Stimulated activated CD4-positive, alpha-beta T cell treated with anti-CD3 and anti-CD28 coated beads, Interleukin-4, amount 100 ng/mL, for 4 hours (primary cell): Measurements from ENCODE around the gene ZNF775.

ENCODE experiments used
- DNase-seq, 2 experiments: peaks; one replicate each; pipeline ENCODE4 v3.0.0-alpha.2; 2020

Gene ZNF775

DNA sequence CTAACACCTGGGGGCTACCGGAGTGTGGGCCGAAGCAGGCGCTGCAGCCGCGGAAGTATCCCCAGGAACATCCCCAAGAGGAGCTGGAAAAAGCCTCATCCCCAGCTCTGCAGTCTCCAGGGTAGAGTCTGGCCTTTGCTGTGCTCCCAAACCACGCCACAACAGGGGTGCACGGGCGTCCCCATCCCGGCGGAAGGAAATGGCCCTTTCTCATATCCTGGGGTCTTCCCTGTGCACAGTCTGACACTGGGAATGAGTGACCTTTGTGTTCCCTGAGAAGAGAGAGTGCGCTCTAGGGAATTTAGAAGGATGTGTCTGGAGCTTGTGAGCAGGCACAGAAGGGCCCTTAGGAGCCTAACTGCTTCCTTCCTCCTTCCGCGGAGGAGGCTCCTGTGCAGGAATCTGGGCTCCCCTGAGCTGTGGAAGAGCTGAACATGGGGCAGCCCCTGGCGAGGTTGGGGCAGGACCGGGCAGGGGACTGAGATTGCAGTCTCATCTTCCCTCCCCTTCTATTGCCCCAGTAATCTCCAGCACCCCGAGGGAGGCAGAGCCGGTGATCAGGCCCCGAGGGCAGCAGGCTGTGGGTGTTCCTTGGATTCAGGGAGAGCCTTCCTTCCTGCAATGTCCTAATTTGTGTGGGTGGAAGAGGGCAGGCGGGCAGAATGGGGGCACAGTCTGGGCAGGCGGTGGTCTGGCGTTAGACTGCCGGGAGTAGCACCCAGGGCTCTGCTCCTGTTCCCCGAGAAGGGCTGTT is 9.2 kb upstream of the ZNF775 start:
- no peak for DNase-seq

GRCh38 chr7:150370612-150371071 is 8.5 kb upstream of the ZNF775 start:
- DNase-seq: no peak

DNA sequence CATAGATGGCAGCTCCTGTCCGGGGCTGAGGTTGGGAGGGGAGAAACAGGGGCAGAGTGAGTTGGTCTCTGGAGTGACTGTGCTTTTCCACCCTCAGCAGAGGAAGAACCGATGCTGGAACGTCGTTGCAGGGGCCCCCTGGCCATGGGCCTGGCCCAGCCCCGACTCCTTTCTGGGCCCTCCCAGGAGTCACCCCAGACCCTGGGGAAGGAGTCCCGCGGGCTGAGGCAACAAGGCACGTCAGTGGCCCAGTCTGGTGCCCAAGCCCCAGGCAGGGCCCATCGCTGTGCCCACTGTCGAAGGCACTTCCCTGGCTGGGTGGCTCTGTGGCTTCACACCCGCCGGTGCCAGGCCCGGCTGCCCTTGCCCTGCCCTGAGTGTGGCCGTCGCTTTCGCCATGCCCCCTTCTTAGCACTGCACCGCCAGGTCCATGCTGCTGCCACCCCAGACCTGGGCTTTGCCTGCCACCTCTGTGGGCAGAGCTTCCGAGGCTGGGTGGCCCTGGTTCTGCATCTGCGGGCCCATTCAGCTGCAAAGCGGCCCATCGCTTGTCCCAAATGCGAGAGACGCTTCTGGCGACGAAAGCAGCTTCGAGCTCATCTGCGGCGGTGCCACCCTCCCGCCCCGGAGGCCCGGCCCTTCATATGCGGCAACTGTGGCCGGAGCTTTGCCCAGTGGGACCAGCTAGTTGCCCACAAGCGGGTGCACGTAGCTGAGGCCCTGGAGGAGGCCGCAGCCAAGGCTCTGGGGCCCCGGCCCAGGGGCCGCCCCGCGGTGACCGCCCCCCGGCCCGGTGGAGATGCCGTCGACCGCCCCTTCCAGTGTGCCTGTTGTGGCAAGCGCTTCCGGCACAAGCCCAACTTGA is 7.8 kb upstream of the ZNF775 start:
- DNase-seq: no peak

- DNase-seq: no peak
Observed at GRCh38 chr7:150371996-150372270, 7.2 kb upstream of the ZNF775 start.

DNA sequence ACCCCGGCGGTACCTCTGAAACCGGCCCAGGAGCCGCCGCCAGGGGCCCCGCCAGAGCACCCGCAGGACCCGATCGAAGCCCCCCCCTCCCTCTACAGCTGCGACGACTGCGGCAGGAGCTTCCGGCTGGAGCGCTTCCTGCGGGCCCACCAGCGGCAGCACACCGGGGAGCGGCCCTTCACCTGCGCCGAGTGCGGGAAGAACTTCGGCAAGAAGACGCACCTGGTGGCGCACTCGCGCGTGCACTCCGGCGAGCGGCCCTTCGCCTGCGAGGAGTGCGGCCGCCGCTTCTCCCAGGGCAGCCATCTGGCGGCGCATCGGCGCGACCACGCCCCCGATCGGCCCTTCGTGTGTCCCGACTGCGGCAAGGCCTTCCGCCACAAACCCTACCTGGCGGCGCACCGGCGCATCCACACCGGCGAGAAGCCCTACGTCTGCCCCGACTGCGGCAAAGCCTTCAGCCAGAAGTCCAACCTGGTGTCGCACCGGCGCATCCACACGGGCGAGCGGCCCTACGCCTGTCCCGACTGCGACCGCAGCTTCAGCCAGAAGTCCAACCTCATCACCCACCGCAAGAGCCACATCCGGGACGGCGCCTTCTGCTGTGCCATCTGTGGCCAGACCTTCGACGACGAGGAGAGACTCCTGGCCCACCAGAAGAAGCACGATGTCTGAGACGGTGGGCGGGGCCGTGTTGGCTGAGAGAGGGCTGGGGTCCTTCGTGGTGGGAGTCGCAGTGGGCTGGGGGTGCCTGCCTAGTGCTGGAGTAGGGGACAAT is 6.7 kb upstream of the ZNF775 start:
- DNase-seq: no peak

DNA sequence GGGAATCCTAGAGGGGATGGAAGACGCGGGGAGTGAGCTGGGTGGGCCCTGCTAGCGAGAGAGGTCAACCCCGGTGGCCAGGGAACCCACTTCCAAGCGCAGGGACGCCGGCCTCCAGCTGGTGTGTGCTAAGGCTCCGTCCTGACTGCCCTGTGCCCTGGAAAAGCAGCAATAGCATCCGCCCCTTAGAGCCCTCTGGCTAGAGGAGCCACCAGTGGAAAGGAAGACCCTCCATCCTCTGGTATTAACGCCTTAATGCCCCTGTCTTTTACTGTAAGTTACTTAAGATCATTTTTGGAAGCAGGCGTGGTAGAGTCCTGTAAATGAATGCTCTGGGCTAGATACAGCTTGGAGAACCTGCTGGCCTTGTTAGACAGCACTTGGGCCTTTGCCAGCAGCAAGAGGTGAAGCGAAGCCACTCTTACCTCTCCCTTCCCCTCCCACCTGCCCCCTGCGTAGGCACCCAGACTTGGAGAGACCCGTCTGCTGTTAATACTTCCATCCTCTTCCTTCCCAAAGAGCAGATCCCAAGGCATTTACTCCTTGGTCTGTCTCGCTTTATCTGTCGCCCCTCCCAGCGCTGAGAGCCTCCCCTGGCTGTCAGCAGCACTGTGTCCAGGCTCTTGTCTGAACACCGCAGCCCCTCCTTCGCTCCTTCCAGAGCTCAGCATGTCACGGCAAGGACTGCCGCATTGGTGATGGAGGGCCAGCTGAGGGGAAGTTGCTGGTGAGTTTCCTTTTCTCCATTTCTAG is 5.9 kb upstream of the ZNF775 start:
- DNase-seq: no peak

DNA sequence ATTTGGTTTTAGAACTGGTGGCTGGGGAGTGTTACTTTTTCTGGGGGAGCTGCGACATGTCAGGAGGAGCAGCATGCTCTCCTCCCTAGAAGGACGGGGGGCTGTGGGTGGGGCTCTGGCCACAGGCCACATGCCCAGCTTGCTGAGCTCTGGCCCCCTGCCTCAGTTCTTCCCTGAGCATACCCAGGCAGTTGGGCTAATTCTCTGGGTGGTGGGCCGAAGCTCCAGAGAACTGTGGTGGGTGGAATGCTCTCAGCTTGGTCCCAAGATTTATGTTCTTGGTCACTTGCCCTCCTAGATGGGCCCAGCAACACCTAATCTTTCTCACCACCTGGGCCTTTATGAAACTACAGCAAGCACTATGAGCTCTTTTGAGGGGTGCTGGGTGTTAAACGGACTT is 5.1 kb upstream of the ZNF775 start:
- no peak for DNase-seq

DNA sequence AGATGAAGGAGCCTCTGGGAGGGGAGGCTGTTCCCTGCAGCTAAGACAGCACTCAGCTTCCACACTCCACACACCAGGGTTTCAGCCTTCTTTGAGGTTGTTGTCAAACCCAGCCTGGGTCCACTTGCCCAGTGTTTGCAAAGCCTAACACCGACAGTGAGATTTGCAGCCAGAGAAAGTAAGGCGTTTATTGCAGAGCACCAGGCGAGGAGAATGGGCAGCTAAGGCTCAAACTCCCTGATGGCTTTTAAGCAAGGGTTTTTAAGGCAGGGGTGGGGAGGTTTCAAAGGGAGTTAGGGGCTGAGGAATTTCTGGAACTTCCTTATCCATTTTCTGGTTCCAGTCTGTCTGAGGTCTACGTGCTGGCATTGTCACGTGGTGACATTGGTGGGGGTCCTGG is 4.7 kb upstream of the ZNF775 start:
- DNase-seq: no peak

DNA sequence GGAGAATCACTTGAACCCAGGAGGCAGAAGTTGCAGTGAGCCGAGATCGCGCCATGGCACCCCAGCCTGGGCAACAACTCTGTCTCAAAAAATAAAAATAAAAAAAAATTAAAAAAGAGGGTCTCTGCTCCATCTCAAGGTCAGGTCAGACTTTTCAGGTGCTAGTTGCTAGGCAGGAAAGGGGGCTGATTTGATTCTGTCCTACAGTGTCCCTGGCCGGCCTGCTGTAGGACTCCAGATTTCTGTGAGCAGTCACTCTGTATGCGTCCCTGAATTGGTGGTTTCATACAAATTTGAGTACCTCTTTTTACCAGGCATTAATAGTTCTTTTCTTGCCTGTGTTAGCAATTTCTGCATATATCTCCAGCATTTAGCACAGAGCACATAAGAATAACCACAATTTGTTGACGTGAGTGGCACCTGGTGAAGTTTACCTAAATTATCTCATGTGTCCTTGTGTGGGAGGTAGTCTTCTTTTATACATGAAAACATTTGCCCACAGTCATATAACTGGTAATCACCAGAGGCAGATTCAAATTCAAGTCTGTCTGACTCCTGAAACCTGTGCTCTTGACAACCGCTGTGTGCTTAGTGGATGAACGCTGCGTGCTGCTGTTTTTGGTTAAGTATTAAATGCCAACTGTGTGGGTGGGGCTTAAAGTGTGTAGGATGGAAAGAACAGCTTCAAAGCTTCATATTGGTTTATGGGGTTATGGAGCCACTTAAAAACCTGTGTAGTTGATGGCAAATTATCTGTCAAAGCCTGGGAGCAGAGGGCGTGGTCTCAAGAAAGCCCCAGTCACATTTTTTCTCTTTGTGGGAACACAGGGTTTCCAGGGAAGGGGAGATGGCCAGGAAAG is 3.2 kb upstream of the ZNF775 start:
- peak in 1 of 2 experiments; percentile 58 for DNase-seq

DNA sequence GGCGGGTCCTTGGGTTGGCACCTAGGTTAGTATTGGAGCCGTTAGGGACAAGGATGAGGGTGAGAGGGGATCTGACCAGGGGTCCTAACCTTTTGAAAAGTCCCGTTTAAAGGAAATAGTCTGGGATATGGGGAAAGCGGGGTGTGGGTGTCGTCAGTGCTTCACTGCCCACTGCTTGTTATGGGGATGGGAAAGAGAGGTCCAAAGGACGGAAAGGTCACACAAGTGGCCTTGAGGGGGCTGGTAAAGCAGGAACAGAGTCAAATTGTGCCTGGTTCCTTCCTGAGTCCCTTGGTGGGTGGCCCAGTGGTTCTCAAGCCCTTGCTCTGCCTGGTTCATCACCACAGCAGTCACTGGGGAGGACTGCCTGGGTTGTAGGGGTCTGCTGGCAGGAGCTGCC is 2.6 kb upstream of the ZNF775 start:
- no peak for DNase-seq

DNA sequence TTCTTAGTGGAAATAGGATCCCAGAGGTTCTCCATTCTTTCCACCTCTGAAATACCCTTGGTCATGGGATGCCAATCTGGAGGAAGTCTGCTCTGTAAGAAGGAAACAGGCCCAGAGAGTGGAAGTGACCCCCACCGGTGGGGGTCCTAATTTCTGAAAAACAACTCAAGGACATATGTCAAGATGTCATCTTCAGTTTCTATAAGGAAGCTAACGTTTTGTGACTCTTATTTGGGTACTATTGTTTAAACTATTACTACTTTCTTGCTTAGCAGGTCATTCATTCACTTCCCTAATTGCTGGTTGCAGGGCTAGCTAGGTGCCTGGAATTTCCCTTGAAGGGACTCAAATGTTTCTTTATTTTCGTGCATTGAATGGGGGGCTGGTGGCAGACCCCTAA is 1.9 kb upstream of the ZNF775 start:
- DNase-seq: no peak

DNA sequence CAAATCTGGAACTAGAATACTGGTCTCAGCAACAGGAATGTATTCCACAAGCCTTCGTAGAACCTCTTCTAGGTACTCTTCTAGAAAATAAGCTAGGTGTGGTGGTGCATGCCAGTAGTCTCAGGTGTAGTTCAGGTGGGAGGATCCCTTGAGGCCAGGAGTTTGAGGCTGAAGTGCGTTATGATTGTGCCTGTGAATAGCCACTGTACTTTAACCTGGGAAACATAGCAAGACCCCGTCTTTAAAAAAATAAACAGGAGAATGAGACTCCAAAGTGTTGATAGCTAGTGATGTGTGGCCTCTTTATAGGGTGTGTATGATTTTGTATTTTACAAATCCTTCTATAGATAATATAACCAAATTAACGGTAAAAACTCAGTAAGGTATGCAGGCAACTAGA is 1.5 kb upstream of the ZNF775 start:
- no peak for DNase-seq

- peak in 1 of 2 experiments; percentile 34 for DNase-seq
Observed at GRCh38 chr7:150378115-150378852, 846 bp upstream of the ZNF775 start.

DNA sequence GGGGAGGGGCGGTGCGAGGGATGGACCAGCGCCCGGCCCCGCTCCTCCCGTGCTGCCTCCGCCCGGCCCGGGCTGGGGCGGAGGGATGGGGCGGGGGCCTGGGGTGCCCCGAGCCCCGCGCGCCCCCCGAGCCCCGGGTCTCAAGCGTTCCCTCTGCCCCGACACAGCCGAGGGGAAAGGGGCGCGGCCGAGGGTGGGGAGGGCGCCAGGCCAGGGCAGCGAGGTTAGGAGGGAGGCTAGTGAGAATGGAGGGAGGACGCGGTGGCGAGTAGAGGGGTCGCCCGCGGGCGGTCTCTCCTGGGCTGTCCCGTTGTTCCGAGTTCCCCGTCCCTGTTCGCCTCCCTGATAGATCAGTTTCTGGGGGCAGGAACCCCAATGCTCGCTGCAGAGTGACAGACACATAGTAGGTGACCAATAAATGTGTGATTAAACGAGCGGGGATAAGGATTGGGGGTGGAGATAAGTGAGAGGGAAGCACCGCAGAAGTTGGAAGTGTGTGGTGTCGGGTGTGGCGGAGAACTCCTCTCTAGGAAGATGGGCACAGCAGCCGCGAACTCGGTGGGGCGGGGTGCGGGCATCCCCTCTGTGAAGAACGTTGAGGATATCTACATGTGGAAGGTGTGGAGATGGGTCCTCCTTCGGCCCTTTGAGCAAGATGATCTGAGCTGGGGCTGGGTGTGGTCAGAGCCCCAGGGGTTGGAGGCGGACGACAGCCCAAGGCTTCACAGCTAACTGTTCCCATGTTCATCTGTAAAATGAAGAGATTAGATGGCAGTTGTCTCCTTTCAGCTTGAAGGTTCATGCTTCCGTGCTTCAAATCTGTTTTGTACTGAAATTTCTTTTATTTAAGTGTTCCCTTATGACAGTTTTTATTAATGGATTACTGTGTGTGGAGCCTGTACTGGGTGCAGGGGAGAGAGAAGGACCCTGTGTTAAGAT is 580 bp downstream of the ZNF775 start:
- DNase-seq: no peak

GRCh38 chr7:150380463-150380862 is 1.3 kb downstream of the ZNF775 start:
- no peak for DNase-seq

- DNase-seq: no peak
Observed at GRCh38 chr7:150381096-150381495, 2.0 kb downstream of the ZNF775 start.

DNA sequence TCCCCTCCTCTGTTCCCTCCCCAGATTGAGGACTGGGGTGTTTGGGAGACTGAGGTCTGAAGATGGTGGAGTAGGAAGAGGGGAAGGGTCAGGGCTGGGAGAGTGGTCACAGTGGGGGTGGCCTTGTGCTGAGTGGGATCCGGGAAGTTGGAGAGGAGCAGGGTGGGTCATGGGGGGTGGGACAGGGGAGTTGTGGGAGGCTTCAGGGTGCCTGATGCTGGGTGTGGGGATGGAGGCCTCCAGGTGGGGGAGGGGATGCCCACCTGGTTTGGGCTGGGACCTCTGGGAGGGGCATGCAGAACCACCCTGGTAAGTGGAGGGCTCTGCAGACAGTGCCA is 2.6 kb downstream of the ZNF775 start:
- DNase-seq: no peak

GRCh38 chr7:150382123-150382843 is 3.2 kb downstream of the ZNF775 start:
- no peak for DNase-seq

DNA sequence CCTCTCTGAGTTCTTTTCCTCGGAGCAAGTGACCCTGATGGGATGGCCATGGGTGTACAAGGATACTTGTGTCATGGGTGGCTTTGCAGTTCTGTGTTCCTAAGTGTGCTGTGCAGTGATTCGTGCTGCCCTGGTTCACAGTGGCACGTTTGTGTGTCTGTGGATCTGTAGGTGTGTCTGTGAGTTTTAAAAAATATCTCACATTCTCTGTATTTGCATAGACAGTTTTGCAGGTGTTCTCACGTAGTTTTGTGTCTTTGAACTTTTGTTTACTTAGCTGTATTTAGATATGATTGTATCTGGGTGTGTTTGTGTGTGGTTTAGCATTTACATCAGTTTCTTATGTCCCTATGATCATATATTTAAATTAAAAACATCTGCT is 3.7 kb downstream of the ZNF775 start:
- no peak for DNase-seq
